Measurements from ENCODE around the gene TBL3.

TBL3 gene

DNA sequence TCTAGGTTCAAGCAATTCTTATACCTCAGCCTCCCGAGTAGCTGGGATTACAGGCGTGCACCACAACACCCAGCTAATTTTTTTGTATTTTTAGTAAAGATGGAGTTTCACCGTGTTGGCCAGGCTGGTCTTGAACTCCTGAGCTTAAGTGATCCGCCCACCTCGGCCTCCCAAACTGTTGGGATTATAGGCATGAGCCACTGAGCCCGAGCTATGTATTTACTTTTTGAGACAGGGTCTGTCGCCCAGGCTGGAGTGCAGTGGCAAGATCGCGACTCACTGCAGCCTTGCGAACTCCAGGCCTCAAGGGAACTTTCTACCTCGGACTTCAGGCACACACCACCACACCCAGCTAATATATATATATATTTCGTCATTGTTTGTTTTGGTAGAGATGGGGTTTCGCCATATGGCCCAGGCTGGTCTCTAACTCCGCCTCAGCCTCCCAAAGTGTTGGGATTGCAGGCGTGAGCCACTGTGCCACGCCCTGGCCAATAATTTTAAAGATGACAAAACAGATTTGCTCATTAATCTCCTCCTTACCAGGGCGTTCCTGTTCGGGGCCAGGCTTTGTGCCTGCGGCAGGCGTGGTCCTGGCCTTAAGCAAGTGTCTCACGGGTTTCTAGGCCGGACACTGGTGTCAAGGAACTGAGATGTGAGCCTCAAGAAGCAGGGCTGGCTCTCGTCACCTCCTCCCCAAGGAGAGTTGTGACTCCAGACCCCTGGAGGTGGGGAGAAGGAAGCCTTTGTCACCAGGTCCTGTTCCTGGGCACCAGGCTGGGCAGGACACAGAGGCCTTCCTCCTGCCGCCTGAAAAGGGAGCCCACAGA is 43.5 kb downstream of the TBL3 start:
- no peak for DNase-seq (ENCODE audit: low read depth in 2 of 2)

DNA sequence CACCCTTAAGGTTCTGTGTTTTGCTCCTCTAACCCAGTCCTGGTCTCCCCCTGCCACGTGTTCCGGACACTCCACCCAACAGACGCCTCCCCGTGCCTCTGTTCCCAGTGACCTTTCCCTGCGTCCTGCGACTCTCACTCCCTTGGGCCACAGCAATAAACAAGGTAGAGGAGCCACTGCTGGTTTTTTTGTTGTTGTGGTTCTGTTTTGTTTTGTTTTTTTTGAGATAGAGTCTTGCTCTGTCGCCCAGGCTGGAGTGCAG is 44.0 kb downstream of the TBL3 start:
- no peak for DNase-seq (ENCODE audit: low read depth in 2 of 2)

DNA sequence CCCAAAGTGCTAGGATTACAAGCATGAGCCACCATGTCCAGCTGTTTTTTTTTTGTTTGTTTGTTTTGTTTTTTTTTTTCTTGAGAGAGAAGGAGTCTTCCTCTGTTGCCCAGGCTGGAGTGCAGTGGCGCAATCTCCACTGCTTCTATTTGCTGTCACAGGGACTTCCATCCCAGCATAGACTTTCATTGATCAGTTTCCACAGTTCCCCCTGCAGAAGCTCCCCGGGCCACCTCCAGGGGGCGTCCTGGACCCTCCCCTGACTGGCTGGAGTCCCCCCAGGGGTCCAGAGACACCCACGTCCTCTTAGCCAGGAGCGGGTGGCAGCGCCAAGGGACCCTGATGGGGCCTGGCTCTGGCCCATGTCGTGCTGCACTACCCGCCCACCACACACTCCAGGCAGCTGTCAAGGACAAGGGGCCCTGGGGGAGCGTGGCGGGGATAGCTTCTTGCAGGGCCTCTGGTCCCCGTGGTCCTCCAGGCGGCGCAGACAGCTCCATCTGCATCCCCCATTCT is 44.6 kb downstream of the TBL3 start:
- no peak for DNase-seq (ENCODE audit: low read depth in 2 of 2)

DNA sequence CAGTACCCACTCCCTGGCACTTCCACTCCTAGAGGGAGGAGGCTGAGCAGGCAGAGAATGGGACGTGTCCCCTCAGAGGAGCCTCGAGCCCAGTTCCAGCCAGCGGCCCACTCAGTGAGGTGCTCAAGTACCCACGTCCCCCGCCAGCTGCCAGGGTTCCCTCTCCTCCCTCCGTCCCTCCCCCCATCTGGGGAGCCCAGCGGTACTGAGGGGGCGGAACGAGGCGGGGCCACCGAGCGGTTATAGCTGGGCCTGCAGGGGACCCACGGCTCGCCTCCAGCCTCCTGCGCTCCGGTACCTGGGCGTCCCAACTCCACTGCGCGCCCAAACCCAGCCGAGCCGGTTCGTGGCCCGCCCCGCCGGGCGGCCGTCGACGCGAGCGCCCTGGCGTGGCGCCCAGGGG is 47.7 kb downstream of the TBL3 start, which contains the start of gene NPW:
Gene NPW, plus strand, starts transcription at position 268 of the 403 bp plus-strand sequence.
- DNase-seq (ENCODE audit: low read depth in 2 of 2) = no peak

DNA sequence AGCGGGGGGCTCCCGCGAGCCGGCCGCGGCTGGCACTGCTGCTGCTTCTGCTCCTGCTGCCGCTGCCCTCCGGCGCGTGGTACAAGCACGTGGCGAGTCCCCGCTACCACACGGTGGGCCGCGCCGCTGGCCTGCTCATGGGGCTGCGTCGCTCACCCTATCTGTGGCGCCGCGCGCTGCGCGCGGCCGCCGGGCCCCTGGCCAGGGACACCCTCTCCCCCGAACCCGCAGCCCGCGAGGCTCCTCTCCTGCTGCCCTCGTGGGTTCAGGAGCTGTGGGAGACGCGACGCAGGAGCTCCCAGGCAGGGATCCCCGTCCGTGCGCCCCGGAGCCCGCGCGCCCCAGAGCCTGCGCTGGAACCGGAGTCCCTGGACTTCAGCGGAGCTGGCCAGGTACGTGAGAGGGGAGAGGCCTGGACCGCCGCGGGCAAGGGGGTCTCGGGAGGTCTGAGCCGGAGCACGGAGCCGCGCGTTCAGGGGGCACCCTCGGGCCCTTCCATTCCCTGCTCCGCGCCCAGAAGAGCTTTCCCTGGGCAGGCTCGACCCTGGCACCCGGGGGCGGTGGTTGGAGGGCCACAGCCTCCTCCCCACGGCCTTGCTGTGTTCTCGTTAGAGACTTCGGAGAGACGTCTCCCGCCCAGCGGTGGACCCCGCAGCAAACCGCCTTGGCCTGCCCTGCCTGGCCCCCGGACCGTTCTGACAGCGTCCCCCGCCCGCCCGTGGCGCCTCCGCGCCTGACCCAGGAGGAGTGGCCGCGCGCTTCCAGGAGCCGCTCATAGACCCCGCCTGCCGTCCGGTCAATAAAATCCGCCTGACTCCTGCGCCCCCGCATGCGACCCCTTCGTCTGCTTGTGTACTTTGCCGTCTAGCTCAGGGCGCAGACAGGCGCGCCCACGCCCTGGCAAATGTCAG is 48.3 kb downstream of the TBL3 start:
- DNase-seq (ENCODE audit: low read depth in 2 of 2) = no peak

DNA sequence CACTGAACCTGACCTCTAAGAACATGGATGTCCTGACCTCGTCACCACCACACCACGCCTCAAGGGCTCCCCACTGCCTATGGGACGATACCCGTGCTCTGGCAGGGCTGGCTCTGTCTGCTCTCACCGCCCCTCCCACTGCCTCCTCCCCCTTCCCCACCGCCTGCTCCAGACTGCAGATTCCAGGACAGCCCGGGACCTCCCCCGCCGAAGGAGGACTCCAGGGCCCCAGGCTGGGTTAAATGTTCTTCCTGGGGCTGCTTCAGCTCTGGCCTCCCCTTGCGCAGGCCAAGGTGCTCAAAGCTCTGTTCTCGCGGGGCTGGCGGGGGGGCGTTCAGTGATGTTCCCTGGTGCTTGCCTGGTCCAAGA is 50.9 kb downstream of the TBL3 start:
- DNase-seq (ENCODE audit: low read depth in 2 of 2) = no peak

DNA sequence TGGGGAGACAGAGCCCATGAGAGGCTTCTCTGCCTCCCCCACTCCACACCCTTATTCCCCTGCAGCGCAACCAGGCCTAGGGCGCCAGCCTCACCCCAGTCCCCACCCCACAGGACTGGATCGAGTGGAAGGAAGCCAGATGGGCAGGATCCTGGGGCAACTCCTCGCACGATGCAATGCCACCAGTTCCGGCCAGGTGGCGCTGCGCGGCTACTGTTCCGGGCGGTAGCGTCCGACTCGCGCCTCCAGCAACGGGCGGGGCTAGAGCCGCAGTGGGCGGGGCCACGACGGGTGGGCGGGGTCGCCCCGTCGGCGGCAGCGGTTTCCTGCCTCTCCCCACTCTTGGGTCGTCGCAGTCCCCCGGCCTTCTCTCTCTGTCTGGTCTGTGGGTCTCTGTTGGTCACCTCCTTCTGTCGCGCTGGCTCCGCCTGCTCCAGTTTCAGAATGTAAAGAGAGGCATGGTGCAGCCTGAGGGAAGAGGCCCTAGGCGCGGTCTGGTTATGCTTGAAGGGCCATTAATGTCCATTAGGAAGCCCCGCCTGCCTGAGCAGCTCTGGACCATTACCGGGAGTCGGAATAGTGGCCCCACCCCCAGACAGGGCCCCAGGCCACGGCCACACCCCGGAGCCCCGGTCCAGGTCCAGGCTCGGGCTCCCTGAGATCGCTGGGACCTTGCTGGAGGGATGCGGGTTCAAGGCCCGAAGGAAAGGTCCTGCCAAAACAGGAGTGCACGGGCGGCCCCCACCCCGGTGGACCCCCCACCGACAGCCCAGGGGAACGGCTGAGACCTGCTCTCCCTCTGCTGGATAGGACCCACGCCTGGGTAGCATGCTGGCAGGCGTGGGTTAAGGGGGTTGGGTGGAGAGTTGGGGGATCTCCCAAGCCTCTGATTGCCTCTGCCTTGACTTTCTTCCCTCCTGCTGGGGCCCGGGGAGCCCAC is 51.5 kb downstream of the TBL3 start:
- DNase-seq (ENCODE audit: low read depth in 2 of 2) = peak; percentile 95 to 97

DNA sequence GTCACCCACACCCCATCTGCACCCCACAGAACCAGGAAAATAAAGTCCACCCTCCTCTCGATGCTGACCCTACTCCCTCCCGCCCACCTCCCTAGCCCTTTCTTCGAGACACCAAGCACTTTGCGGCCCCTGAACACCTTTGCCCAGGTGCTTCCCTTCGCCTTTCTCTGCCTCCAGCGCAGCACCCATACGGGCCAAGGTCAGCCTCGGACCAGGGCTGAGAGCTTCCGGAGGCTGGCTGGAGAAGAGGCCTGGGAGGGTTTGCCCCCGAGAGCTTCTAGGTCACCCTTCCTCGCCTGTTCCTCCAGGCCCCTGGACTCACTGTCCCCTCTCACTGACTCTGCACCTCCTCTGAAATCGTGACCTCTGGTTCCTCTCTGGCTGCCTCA is 52.2 kb downstream of the TBL3 start:
- DNase-seq (ENCODE audit: low read depth in 2 of 2) = no peak

DNA sequence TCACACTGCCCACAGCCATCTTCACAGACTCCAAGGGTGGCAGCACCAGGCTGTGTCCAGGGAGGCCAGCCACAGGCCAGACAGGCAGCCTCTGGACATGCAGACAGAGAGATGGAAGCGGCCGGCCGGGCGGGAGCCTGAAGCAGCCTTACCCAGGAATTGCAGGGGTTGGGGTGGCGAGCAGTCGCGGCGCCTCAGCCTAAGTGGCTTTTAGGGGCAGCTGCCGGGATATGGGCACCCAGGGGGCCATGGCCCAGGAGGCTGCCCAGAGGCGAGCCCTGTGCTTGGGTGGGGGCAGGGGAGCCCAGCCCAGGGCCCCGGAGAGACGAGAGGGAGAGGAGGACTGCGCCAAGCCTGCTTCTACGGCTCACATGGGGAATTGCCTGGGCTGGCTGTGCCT is 53.4 kb downstream of the TBL3 start:
- DNase-seq (ENCODE audit: low read depth in 2 of 2) = no peak

DNA sequence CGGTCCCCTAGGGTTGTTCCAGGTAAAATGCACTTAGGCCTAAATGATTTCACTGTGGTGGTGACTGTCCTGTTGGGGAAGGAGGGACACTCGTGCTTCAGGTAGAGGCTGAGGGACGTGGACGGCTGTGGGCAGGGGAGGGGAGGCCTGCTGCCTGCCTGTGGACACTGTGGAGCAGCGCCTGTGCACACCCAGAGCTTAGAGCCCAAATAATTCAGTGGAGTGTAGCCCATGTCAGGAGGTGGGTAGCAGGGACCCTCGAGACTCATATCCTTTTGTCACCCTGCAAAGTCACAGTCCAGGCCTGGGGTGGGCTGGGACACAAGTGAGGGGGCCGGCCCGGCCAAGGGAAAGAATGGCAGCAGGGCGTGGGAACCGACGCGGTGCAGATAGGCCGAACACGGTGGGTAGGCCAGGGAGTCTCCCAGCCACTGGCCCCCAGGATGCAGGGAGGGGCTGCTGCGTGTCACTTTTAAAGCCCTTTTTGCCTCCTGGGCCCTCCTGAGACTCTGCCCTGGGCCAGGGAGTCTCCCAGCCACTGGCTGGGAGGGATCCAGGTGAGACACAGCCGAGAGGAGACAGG is 54.1 kb downstream of the TBL3 start:
- no peak for DNase-seq (ENCODE audit: low read depth in 2 of 2)

DNA sequence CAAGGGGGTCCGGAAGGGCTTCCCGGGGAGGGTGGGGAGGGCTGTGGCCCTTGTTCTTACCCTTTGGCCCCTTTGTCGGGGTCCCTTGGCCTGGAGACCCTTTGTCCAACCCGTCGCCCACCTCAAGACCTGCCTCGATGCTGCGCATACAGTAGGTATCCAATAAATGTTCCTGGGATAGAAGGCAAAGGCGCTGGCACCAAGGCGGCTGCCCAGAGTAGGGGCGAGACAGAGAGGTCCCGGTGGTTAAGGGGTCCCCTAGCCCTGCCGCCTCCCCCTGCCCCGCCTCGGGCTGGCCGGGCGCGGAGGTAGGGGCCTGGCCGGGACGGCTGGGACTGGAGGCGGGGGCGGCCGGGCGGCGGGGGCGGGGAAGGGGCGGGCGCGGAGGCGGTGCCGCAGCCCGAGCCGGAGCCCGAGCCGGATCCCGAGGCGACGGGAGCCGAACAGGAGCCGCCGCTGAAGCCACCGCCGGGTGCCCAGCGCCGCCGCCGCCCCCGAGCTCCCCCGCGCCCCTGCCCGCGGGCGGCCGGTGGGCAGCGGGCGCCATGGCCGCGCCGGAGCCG is 54.7 kb downstream of the TBL3 start, which contains the start of gene NHERF2:
Gene NHERF2, plus strand, starts transcription at position 442 of the 563 bp plus-strand sequence. Its CDS starts 104 bp downstream, at position 546.
- DNase-seq (ENCODE audit: low read depth in 2 of 2) = no peak

DNA sequence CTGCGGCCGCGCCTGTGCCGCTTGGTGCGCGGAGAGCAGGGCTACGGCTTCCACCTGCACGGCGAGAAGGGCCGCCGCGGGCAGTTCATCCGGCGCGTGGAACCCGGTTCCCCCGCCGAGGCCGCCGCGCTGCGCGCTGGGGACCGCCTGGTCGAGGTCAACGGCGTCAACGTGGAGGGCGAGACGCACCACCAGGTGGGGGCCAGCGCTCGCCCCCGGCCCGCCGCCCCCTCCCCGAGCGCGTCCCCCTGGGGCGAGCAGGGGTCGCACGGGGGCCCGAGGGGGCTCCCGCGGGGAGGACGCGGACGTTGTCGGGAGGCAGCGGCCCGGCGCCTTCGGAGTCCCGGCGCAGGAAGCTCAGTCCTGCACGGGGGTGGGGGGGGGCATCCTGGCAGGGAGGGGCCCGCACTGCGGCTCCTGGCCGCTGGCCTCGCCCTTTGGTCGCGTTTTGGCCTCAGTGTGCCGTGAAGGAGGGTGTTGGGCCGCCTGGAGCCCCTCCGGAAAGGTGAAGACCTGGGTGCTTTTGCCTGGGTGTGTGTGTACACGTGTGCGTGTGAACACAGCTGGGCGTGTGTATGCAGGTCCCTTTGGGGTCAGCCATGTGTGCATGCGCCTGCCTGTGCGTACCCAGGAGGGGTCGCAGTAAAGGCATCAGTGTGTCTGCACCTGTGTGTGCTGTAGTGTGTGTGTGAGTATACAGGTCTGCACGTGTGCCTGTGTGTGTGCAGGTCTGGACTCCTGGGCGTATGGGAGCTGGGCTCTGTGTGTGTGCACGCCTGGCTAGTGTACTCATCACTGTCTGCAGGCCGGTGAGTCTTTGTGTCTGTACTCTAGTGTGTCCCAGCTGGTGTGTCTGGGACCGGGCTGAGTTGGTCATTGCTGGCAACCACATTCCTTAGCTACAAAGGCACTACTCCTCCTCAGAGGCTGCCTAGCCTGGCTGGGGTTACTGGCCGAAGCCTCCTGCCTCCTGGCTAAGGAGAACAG is 55.5 kb downstream of the TBL3 start:
- DNase-seq (ENCODE audit: low read depth in 2 of 2) = no peak

DNA sequence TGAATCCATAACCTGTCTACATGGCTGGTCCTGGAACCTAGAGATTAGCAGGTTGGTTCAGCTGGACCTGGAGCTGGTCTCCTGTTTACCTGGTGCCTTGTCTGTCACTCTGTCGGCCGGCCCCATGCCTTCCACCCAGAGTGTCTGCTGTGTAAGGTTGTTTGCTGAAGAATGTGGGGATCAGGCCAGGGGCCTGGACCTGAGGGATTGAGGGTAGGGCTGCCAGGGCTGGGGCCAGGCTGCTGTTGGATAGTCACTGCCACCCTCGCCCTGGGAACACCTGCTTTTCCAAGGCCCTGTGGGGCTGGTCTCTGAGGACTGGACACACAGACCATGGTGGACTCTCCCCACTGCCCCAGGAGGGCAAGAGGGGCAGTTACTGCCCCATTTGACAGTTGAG is 56.3 kb downstream of the TBL3 start:
- no peak for DNase-seq (ENCODE audit: low read depth in 2 of 2)

DNA sequence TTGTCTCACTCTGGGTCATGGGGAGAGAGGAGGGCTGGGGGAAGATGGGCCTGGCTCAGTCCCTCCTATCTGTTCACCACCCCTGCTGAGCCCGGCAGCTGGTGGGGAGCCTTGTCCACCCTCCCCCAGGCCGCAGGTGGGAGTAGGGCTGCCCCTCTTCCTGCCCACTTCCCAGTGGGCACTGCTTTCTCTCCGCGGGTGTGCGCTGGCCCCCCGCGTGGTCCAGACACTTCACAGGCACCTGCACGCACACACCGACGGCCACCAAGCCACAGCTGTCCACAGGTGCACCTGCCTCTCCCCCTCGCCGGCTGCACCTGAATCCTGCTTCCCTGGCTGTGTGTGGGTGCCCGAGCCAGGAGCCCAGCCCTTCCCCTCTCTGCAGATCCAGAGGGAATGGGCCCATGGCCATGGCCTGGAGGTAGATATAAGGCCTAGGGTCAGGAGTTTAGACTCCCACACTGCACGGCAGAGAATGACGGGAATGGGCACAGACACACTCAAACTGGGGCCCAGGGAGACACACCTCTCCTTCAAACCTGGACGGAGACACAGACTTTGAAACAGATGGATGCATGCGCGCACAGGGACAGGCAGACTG is 56.9 kb downstream of the TBL3 start:
- DNase-seq (ENCODE audit: low read depth in 2 of 2) = no peak

DNA sequence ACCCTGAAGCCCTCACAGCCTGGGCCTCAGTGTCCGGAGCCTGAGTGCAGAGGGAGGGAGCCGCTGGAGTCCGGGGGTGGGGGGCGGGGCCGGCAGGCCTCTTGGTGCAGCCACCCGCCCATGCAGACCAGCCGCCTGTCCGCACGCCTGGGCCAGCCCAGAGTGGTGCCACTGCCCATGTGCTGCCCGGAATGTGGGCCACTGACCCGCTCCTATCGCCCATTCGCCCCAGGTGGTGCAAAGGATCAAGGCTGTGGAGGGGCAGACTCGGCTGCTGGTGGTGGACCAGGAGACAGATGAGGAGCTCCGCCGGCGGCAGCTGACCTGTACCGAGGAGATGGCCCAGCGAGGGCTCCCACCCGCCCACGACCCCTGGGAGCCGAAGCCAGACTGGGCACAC is 57.5 kb downstream of the TBL3 start:
- no peak for DNase-seq (ENCODE audit: low read depth in 2 of 2)

DNA sequence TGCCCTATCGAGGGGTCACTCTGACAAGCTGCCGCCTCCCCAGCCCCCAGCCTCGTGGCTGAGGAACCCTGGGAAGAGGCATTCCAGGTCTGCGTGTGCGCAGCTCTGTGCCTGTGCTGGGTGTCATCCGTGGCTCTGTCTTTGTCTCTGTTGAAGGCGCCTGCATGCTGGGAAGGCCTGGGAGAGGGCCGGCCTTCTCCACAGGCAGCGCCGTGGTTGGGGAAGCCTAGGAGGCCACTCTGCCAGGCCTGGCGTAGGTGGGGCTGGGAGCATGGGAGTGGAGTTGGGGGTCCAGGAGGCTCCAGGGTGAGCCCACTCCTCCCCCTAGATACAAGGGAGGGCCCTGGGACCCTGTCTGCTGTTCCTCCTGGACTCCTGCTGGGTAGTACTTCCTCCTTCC is 58.2 kb downstream of the TBL3 start:
- DNase-seq (ENCODE audit: low read depth in 2 of 2) = no peak

DNA sequence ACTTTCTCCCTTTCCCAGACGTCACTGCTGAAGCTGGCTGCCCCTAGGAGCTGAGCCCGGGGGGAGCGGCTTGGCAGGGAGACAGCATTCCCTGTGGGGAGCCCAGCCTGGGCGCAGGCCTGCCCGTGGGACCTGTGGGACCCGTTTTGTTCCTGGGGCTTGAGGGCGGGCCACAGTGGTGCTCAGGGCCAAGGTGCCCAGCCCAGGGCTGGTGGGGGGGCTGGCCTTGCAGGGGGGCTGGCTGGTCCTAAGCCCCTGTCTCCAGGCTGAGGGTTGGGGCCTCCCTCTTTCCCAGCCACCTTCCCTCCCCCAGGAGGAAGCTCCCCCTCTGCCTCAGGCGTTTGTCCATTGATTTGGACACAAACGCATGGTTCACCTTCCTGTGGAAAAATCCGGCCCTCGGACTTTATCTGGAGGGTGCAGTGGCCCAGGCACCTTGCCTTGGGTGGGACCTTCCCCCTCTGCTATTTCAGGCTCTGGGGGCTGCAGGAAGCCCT is 59.3 kb downstream of the TBL3 start:
- no peak for DNase-seq (ENCODE audit: low read depth in 2 of 2)

Measured in stimulated activated CD8-positive, alpha-beta memory T cell treated with anti-CD3 and anti-CD28 coated beads, Interleukin-7, amount 100 ng/mL, for 1 hour (primary cell).